Prostate gland (tissue), 2 donors: ENCODE data around the gene RAB37.

Source experiments
- CTCF ChIP-seq, 4 experiments: fragments of 200-600 bp in 2 of 4; fragments of 450-650 bp in 2 of 4; sonication (generic) in 2 of 4; IDR thresholded peaks; 1 replicate in 3 of 4; 2 replicates in 1 of 4; pipeline ENCODE4 v1.5.1; 2016 to 2019; ENCODE audit warnings: antibody characterized with exemption in 4 of 4, mild to moderate bottlenecking in 2 of 4, moderate library complexity in 2 of 4
- POLR2A ChIP-seq: fragments of 450-650 bp; IDR thresholded peaks from one replicate; pipeline ENCODE4 v1.6.1; 2016; ENCODE audit warnings: antibody characterized with exemption, mild to moderate bottlenecking
- POLR2AphosphoS5 ChIP-seq: sonication (generic); formaldehyde crosslinking; IDR thresholded peaks from one replicate; pipeline ENCODE4 v1.6.1; 2017; ENCODE audit warnings: antibody characterized with exemption

- TF ChIP-seq CTCF (IDR thresholded peaks at IDR 0.05) (peak in 2 of 4 experiments; percentile 54 to 76), POLR2A (no peak), POLR2AphosphoS5 (no peak)
Observed at GRCh38 chr17:74748279-74748528, 11.1 kb downstream of the RAB37 start.
